G401.6 (cell line): ENCODE results near the gene GRIFIN.

Experiments used
- FAIRE-seq: peaks from 2 replicates; lab custom pipeline; 2012; peaks lifted over from hg19 to GRCh38; lab: Jason Lieb, UNC

GRIFIN gene

GRCh38 chr7:2497500-2498336 lies 21.5 kb upstream of the GRIFIN start:
- no peak for FAIRE-seq

GRCh38 chr7:2497065-2497464 lies 20.9 kb upstream of the GRIFIN start:
- FAIRE-seq: no peak

- FAIRE-seq: no peak
Measured at GRCh38 chr7:2496375-2496774, 20.2 kb upstream of the GRIFIN start.

DNA sequence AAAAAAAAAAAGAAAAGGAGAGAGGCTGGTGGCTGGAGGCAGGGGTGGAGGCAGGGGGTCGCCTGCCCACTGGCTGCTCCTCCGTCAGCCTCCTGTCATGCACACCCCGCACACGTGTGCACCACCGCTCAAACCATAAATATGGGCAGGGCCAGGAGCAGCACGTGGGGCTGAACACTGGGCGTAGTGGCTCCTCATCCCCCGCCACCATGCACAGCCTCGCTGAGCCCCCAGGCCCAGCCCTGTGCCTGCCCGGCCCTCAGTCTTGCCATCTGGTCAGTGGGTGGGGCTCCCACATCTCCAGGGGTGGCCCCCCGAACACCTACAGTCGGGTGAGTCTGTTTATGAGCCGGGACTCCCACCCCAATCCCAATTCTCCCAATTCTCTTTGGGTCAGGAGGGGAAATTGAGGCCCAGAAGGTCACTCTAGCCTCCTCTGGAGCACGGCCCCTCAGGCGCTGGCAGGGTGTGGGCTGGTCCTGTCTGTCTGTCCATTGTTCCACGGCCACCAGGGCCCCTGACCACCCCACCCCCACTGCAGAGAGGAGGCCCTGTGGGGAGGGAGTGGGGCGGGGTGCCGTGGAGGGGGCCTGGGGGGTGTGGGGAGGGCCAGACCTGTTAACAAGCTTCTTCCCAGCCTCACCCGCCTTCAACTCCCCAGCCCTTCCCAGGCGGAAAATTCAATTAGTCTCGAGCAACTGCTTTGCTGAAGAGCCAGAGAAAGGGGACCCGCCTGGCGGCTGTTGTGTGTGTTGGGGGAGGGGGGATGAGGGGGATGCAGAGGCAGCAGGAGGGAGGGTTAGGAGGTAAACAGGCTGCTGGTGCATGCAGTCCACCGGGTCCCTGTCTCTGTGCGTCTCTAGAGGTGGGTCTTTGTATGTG lies 19.5 kb upstream of the GRIFIN start:
- no peak for FAIRE-seq

GRCh38 chr7:2494191-2495130 lies 18.3 kb upstream of the GRIFIN start:
- no peak for FAIRE-seq

- no peak for FAIRE-seq
Measured at GRCh38 chr7:2493205-2494164, 17.3 kb upstream of the GRIFIN start.

DNA sequence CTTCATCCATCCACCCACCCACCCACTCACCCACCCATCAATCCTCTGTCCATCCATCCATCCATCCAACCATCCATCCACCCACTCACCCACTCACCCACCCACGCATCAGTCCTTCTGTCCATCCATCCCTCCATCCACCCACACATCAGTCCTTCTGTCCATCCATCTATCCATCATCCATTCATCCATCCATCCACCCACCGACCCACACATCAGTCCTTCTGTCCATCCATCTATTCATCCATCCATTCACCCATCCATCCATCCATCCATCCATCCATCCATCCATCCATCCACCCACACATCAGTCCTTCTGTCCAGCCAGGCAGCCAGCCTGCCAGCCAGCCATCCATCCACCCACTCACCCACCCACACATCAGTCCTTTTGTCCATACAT lies 15.8 kb upstream of the GRIFIN start:
- FAIRE-seq: no peak

DNA sequence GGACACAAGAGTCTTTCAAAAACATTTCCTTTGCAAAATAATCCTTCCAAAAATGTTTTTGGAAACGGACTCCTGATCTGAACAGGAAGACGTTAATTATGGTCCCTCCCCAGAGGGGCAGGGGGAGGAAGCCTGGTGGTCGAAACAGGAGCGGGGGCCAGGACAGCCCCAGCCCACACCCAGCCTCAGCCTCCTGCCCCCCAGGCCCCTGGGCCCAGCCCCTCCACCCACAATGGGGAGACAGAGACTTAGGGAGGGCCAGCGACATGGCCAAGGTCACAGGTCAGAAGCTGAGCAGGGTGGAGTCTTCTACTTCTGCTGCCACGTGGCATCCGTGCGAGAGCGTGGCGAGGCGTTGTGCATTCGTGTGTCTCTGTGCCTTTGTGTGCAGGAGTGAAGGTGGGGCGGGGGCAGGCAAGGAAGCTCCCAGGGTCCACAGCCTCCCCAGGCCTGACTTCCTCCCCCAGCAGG lies 14.0 kb upstream of the GRIFIN start:
- FAIRE-seq: no peak

- FAIRE-seq: no peak
Measured at GRCh38 chr7:2488681-2489080, 12.5 kb upstream of the GRIFIN start.

DNA sequence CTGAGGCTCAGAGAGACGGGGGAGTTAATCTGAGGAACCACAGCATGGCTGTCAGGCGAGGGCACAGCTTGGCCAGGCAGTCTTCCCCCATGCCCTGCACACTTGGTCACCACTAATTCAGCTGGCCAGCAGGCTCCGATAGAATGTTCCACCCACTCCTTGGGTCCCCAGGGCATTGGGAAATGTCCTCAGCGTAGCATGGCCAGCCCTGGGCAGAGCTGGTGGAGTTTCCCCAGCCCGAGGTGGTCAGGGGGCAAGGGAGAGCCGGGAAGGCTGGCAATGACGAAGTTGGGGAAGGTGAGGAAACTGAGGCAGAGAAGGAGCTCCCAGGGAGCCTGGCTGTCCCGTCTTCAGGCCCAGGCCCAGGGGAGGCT lies 12.1 kb upstream of the GRIFIN start:
- FAIRE-seq: no peak

- FAIRE-seq: no peak
Measured at GRCh38 chr7:2487586-2488271, 11.5 kb upstream of the GRIFIN start.

GRCh38 chr7:2484868-2485267 lies 8.7 kb upstream of the GRIFIN start:
- no peak for FAIRE-seq

- FAIRE-seq: no peak
Measured at GRCh38 chr7:2483494-2483893, 7.3 kb upstream of the GRIFIN start.

GRCh38 chr7:2482725-2483451 lies 6.7 kb upstream of the GRIFIN start:
- no peak for FAIRE-seq

DNA sequence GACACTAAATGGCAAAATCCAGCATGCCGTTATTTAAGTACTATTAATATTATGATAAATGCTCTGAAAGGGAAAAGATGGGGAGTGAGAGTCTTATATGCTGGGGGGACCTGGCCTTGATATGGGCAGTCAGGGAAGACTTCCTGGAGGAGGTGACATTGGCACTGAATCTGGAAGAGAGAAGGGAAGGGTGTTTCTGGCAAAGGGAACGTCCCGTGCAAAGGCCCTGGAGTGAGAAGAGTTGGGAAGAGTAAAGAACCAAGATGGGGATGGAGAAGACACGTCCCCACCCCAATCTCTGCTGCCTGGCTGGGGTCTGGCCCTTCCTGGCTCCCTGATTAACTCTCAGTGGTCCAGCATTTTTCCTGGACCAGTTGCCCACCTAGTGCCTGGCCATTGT lies 5.0 kb upstream of the GRIFIN start:
- FAIRE-seq: no peak

DNA sequence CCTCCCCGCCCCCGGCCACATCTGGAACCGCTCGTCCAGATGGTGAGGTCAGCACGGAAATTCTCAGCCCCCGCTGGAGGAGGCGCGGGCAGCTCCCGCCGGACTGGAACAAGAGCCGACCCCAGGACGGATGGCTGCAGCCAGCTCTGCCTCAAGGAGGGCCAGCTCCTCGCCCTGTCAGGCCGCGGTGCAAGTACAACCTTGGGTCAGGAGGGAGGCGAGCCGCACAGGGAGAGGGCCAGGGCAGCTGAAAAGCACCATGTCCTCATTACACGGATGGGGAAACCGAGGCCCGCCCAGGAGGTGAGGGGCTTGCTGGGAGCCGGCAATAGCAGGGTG lies 3.8 kb upstream of the GRIFIN start:
- no peak for FAIRE-seq

DNA sequence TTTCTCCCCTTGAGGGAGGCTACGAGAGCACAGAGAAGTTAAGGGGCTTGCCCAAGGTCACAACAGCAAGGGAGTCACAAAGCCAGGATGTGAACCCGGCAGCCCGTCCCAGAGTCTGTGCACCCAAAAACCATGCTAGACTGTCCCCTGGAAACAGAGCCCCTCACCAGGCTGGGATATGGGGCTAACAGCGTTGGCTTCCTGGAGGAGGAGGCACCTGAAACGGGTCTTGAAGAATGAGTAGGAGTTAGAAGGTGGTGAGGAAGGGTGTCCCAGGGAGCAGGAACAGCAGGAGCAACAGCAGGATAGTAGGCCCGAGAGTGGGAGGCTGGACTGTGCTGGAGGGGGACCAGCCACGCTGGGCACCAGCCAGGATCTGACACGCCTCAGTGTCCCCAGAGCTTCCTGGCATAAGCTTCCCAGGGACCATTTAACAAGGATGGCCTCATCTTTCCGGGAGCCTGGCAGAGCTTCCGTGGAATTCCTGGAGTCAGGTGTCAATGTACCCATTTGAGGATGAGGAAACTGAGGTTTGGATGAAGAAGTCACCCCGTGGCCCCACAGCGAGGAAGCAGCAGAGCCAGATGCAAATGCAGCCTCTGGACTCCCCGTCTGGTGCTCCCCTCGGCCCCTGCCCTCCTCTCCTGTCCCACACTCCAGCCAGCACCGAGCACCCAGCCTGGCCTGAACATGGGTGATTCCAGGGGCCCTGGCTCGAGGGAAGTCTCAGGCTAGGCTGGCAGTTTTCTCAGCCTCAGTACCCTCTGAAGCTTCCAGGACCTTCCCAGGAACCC lies 3.3 kb upstream of the GRIFIN start:
- FAIRE-seq: no peak

DNA sequence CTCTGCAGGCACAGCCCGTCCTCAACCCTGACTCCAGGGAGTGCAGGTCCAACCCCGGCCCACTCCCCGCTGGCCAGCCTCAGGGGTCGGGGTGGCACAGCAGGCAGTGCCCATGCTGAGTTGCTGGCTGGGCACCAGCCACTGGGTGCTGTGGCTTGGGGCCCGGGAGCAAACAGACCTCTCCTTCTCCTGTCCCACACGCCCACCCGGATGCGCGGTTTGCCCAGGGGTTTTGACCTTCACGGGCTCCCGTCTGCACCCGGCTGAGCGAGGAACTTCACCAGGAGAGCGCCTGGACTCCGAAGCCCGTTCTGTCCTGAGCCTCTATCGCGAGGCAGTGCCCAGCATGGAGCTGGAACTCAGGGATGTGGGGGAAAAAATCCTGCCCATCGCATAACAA lies 2.6 kb upstream of the GRIFIN start:
- no peak for FAIRE-seq

DNA sequence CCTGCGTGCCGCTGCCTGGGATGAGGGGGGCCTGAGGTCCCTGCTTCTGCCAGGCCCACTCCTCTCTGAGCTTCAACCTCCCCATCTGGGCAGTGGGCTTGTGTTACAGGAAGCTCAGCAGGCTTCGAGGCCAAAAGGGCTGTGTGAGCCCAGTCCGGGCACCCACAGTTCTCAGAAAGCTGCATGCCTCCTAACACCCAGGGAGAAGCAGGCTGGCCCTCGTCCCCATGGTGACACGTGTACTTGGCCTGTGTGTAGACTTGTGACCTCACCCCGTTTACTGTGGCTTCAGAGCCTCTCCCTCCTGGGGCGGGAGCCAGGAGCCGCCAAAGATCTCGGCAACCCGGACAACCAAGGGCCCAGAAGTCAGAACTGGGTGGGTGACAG lies 2.2 kb upstream of the GRIFIN start:
- no peak for FAIRE-seq
